Measurements from ENCODE around the gene ATP2C1.
"Not testable (repeated sequence)": the region's sequence is repeated elsewhere in the genome, so short reads cannot be mapped to it uniquely, and the experiment has no call there.

ATP2C1 gene

DNA sequence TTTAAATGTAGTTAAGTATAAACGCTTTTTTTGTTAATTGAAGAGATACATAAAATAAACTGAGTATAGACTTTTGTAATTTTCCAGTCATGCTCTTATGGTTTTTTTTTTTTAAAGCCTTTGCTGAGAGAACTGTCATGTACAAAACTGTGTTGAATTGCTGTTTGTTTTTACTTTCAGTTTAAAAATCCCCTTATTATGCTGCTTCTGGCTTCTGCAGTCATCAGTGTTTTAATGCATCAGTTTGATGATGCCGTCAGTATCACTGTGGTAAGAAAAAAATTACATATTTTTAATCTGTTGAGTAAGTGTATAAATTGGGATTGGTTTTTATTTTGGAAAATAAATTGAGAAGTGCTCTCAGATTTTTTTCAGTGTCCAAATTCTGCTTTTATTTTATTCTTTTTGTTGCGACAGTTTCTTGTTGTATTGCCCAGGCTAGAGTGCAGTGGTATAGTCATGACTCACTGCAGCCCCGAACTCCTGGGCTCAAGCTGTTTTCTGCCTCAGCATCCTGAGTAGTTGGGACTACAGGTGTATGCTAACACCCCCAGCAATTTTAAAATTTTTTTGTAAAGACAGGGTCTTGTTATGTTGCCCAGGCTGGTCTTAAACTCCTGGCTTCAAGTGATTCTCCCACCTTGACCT lies 40.7 kb downstream of the ATP2C1 start:
- no peak for DNase-seq (ENCODE audit: low read depth, low spot score)

GRCh38 chr3:130935761-130936492 lies 42.0 kb downstream of the ATP2C1 start:
- no peak for DNase-seq (ENCODE audit: low read depth, low spot score)

DNA sequence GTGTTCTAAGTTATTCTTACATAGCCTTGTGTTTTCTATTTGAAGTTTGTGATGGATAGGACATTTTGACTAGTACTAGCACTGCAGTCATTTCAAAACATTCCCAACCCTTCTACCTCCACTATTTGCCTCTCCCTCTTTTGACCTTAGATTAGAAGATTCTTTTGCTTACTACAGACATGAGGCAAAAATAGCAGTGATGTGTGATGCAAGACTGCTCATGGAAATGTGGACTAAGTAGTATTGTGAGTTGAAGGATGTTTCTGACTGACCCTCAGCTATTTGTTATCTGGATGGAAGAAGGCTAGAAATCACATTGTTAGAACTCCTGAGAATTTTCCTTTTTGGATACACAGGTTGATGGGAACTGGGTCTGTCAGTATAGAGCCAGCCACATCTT lies 45.9 kb downstream of the ATP2C1 start:
- no peak for DNase-seq (ENCODE audit: low read depth, low spot score)

GRCh38 chr3:130941793-130942192 lies 47.9 kb downstream of the ATP2C1 start:
- DNase-seq (ENCODE audit: low read depth, low spot score), result no peak

- DNase-seq (ENCODE audit: low read depth, low spot score), result no peak
These were observed 53.0 kb downstream of the ATP2C1 start for GRCh38 chr3:130946882-130947281.

- DNase-seq (ENCODE audit: low read depth, low spot score), result no peak
These were observed 54.3 kb downstream of the ATP2C1 start for GRCh38 chr3:130948001-130948773.

GRCh38 chr3:130948929-130949328 lies 55.0 kb downstream of the ATP2C1 start:
- no peak for DNase-seq (ENCODE audit: low read depth, low spot score)

GRCh38 chr3:130950124-130950523 lies 56.2 kb downstream of the ATP2C1 start:
- DNase-seq (ENCODE audit: low read depth, low spot score), result no peak

DNA sequence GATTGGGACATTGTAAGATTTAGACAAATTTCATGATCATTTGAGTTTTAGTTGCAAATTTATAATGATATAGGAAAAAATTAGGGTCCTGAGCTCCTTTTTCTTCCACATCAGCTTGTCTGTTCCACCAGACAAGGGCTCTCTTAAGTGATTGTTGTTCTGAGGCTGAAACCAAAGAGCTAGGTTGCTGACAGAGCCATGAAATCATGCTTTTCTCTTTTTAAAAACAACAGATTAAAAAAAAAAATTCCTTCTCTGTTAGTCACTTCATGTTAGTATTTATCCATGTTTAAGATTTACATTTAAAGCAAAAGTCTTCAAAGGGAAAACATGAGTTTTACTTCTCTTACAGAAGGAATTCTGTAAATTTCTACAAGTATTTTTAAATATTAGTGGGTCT lies 56.8 kb downstream of the ATP2C1 start:
- DNase-seq (ENCODE audit: low read depth, low spot score), result no peak

DNA sequence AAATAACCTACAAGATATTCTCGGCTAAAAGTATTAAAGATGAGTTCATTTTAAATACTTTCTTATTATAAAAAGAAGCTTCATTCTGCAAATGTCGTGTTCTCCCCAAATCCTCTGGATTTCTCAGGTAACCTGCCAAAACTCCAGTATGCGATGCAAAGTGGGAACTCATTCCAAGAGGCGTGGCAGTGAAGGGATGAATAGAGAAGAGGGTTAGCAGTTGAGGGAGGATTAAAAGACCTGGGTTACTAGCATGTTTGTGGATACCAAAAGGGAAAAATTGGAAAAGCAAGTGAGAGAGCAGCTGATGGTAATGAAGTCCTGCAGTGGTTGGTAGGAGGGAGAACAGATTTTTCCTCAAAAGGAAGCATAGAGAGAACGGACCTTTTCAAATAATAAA lies 61.6 kb downstream of the ATP2C1 start:
- DNase-seq (ENCODE audit: low read depth, low spot score), result no peak

DNA sequence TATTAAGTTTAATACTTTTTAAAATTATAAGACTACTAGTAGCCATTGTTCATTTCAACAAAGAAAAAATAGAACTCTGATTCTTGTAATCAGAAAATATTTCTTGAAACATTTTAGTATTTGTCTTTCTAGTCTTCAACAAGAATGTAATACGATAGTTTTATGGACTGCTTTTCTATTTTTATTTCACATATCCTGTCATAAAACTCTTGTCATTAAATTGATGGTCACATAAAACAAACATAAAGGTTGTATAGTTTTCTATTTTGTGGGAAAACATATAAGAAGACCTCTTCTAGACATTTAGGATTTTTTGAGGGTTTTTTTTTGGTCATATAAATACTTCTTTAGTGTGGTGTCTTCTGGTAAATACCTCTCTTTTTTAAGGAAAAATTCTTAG lies 62.4 kb downstream of the ATP2C1 start:
- no peak for DNase-seq (ENCODE audit: low read depth, low spot score)

GRCh38 chr3:130956721-130957120 lies 62.8 kb downstream of the ATP2C1 start:
- DNase-seq (ENCODE audit: low read depth, low spot score), result no peak

DNA sequence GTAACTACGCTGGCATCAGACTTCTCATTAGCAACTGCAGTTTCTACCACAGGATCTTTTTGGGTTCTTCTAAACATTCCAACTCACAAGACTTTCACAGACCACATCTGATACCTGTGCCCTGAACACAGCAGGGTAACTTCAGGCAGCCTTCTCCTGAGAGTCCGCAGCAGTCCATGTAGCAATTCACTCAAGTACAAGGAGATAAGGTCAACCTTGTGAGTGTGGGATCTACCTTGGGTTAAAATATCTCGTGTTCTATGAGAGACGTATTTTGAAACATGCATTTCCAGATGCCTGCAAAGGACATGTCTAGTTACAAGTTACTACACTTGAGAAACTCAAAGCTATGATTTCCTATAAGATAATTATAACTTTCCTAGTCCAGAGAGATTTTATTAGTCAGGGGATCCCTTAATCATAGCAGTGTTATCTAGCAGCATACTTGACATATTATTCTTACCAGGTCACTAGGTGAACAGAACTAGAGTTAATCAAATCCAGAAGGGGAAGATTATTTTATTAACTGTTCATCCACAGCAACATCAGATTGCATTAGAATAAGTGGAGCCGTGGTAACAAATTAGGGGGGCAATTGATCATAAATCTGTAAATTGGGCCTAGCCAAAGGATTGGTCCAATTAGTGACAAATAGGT lies 66.4 kb downstream of the ATP2C1 start:
- no peak for DNase-seq (ENCODE audit: low read depth, low spot score)

GRCh38 chr3:130961458-130961857 lies 67.6 kb downstream of the ATP2C1 start:
- DNase-seq (ENCODE audit: low read depth, low spot score), result no peak

DNA sequence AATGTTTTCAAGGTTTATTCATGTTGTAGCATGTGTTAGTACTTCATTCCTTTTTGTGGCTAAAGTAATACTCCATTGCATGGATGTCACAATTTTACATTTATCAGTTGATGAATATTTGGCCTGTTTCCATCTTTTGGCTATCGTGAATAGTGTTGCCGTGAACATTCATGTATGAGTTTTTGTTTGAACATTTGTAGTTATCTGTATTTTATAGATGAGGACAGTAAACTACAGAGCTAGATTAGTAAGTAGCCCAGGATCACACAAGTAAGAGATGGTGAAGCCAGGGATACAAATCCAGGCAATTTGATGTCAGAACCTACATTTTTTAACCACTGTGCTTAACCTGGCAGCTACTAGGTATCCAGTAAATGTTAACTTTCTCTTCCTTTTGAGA lies 69.6 kb downstream of the ATP2C1 start:
- no peak for DNase-seq (ENCODE audit: low read depth, low spot score)

- DNase-seq (ENCODE audit: low read depth, low spot score), result peak; percentile 7
These were observed 70.0 kb downstream of the ATP2C1 start for GRCh38 chr3:130963878-130964277.

DNA sequence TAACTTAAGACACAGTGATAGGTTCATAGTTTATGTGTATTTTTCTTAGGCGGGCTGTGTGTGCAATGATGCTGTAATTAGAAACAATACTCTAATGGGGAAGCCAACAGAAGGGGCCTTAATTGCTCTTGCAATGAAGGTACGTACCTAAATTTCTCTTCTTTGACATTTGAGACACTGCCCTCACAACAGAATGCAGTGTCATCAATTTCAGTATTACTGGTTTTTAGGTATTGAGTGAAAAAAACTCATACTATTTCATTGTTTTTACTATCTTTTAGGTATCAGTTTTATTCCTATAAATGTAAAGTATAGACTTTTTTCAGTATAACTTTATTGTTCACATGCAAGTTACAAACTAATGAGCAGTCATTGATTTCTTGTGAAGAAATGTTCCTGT lies 73.4 kb downstream of the ATP2C1 start:
- no peak for DNase-seq (ENCODE audit: low read depth, low spot score)

- DNase-seq (ENCODE audit: low read depth, low spot score), result no peak
These were observed 74.3 kb downstream of the ATP2C1 start for GRCh38 chr3:130968221-130968620.

DNA sequence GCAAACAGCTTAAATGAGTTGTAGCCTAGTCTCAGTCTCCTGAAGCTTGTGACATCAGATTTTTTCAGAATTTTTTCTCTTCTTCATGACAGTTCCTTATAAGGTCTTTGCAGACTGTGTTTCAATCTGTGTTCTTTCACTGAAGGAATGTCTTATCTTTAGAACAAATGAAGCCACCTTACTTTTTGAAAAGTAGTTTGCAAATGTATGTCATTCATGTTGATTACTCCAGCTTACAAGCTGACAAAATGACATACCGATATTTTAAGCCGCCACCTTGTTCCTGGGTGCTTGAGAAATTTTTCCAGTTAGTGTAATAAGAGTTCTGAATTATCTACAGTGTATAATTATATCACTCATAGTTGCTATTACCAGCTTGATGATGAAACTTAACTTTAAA lies 75.7 kb downstream of the ATP2C1 start:
- no peak for DNase-seq (ENCODE audit: low read depth, low spot score)

GRCh38 chr3:130971208-130971607 lies 77.3 kb downstream of the ATP2C1 start:
- DNase-seq (ENCODE audit: low read depth, low spot score), result no peak

DNA sequence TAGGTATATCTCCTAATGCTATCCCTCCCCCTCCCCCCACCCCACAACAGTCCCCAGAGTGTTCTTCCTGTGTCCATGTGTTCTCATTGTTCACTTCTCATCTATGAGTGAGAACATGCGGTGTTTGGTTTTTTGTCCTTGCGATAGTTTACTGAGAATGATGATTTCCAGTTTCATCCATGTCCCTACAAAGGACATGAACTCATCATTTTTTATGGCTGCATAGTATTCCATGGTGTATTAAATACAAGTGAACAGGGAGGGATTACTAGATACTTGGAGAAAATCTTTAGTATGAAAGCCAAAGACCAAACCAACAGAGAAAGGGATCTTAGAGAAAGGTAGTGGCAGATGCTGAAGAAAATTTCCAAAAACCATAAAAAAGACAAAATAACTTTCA lies 78.7 kb downstream of the ATP2C1 start:
- not testable (repeated sequence) for DNase-seq (ENCODE audit: low read depth, low spot score)

DNA sequence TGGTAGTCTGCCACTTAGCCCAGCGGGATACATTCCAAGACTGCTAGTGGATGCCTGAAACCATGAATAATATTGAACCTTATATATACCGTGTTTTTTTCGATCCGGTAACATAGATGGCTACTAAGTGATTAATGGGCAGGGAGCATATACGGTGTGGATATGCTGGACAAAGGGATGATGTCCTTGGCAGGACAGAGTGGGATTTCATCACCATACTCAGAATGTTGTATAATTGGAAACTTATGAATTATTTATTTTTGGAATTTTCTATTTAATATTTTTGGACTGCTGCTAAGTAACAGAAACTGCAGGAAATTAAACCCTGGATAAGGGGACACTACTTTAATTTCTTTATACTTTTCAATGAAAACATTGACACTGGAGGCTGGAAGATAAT lies 79.5 kb downstream of the ATP2C1 start:
- DNase-seq (ENCODE audit: low read depth, low spot score), result no peak
